Testis (tissue), 3 donors: ENCODE measurements around the gene NAT16. TPM values are rescaled to one million over a fixed set of nuclear protein-coding genes. Genes with fewer than 3 reads are reported as not detected.

Experiments used
- DNase-seq: peaks from one replicate; pipeline ENCODE4 v3.0.0-alpha.2; 2019
- H3K27ac ChIP-seq, 2 donors: fragments of 200-600 bp; sonication (generic); one replicate each; pipeline ENCODE4 v1.5.1; 2019
- H3K27me3 ChIP-seq: fragments of 200-600 bp; sonication (generic); one replicate; pipeline ENCODE4 v1.5.1; 2019
- H3K36me3 ChIP-seq: fragments of 200-600 bp; sonication (generic); one replicate; pipeline ENCODE4 v1.5.1; 2017; ENCODE audit warnings: low read depth; ENCODE audit errors: missing control alignments
- H3K4me1 ChIP-seq: fragments of 200-600 bp; sonication (generic); one replicate; pipeline ENCODE4 v1.5.1; 2019
- H3K4me3 ChIP-seq, 2 donors: fragments of 200-600 bp; sonication (generic); one replicate each; pipeline ENCODE4 v1.5.1; 2017 to 2019
- H3K9me3 ChIP-seq: fragments of 200-600 bp; sonication (generic); one replicate; pipeline ENCODE4 v1.5.1; 2017
- CTCF ChIP-seq, 3 experiments: fragments of 450-650 bp in 2 of 3; fragments of 200-600 bp in 1 of 3; sonication (generic) in 1 of 3; IDR thresholded peaks; one replicate each; pipeline ENCODE4 v1.5.1; 2016 to 2019; ENCODE audit warnings: antibody characterized with exemption in 3 of 3, mild to moderate bottlenecking in 2 of 3, moderate library complexity in 1 of 3
- POLR2A ChIP-seq: fragments of 450-650 bp; IDR thresholded peaks from one replicate; pipeline ENCODE4 v1.6.1; 2017; ENCODE audit warnings: antibody characterized with exemption, mild to moderate bottlenecking, moderate library complexity
- WGBS, 2 donors: methylation state at CpG; one replicate each; pipeline ENCODE4 v1.1.5; 2018; 5-methylcytosine and 5-hydroxymethylcytosine counted together
- intact Hi-C: fragments of 100-400 bp; cut with DNase I; formaldehyde crosslinking; loops from one replicate; pipeline ENCODE4 v1.15.1; 2023; ENCODE audit warnings: low total_unique reads
- polyA plus RNA-seq: library from polyadenylated mRNA; stranded (reverse); fragments of 350-450 nt; fragmentation: Illumina TruSeq; extraction: RNeasy Lipid Tissue Mini Kit (QIAGEN cat#74804); gene quantifications from one replicate; pipeline ENCODE4 v1.2.3, GENCODE V29; 2014; ENCODE audit warnings: low read depth, low replicate concordance; ENCODE audit not compliant: insufficient read depth
- total RNA-seq, 2 donors: library from RNA; depleted of rRNA; stranded (reverse); fragments of >200 nt; gene quantifications; one replicate each; pipeline ENCODE4 v1.2.3, GENCODE V29; 2016

NAT16 gene
- total and polyA plus RNA-seq, 3 donors from 2014 or later: 0.26 to 0.50 (median 0.31) TPM

DNA sequence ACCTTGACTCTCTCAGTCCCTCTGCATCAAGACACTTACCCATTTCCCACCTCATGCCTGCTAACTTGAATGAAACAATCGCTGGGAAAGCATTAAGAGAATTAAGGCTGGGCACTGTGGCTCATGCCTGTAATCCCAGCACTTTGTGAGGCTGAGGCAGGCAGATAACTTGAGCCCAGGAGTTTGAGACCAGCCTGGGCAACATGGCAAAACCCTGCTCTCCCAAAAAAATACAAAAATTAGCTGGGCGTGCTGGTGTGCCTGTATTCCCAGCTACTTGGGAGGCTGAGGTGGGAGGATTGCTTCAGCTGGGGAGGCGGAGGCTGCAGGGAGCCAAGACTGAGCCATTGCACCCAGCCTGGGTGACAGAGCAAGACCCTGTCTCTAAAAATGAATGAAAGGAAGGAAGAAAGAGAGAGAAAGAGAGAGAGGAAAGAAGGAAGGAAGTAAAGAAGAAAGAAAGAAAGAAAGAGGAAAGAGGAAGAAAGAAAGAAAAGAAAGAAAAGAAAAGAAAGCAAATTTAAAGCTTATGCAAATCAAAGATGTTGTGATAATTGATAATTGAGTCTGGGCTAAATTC lies 52.5 kb downstream of the NAT16 start:
- TF ChIP-seq CTCF (IDR thresholded peaks at IDR 0.05): no peak
- no peak for TF ChIP-seq POLR2A
- DNase-seq: no peak
- H3K4me3 ChIP-seq: peak overlapping the region; percentile 34 to 42
- WGBS, 2 donors: 53 to 80% methylated on average over 3 of the region's 3 CpGs
- no peaks in the 10 kb centered on the region for H3K36me3 ChIP-seq
- intact Hi-C loops: no loop called here
- H3K27me3 ChIP-seq: no peaks in the 10 kb centered on the region
- peaks cover 32% of the 10 kb centered on the region for H3K4me1 ChIP-seq
- peak overlapping the region; percentile 6 to 79 for H3K27ac ChIP-seq
- no peaks in the 10 kb centered on the region for H3K9me3 ChIP-seq

- H3K4me1 ChIP-seq: peaks cover 38% of the 10 kb centered on the region
- peak within 1 kb of the TSS; percentile 34 to 42 for H3K4me3 ChIP-seq
- WGBS, 2 donors: 32 to 39% methylated on average over 13 to 22 of the region's 22 CpGs
- H3K27me3 ChIP-seq: no peaks in the 10 kb centered on the region
- DNase-seq: peak; percentile 90
- H3K9me3 ChIP-seq: no peaks in the 10 kb centered on the region
- no peaks in the 10 kb centered on the region for H3K36me3 ChIP-seq
- intact Hi-C loops: no loop called here
- H3K27ac ChIP-seq: peak within 1 kb of the TSS; percentile 6 to 84
- TF ChIP-seq CTCF (IDR thresholded peaks at IDR 0.05): no peak
- peak; percentile 68 for TF ChIP-seq POLR2A
These were observed 53.2 kb downstream of the NAT16 start, which contains the start of gene SERPINE1 for GRCh38 chr7:101126651-101127459. TSS of gene SERPINE1 (plus strand) at chr7:101127104. CDS start at chr7:101128394, 1,290 bp downstream.

DNA sequence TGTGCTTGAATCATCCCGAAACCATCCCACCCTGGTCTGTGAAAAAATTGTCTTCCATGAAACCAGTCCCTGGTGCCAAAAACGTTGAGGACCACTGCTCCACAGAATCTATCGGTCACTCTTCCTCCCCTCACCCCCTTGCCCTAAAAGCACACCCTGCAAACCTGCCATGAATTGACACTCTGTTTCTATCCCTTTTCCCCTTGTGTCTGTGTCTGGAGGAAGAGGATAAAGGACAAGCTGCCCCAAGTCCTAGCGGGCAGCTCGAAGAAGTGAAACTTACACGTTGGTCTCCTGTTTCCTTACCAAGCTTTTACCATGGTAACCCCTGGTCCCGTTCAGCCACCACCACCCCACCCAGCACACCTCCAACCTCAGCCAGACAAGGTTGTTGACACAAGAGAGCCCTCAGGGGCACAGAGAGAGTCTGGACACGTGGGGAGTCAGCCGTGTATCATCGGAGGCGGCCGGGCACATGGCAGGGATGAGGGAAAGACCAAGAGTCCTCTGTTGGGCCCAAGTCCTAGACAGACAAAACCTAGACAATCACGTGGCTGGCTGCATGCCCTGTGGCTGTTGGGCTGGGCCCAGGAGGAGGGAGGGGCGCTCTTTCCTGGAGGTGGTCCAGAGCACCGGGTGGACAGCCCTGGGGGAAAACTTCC lies 54.0 kb downstream of the NAT16 start:
- intact Hi-C loops: no loop called here
- DNase-seq: peak; percentile 74
- no peak overlapping the region for H3K4me3 ChIP-seq
- no peaks in the 10 kb centered on the region for H3K27me3 ChIP-seq
- no peaks in the 10 kb centered on the region for H3K36me3 ChIP-seq
- H3K4me1 ChIP-seq: peaks cover 43% of the 10 kb centered on the region
- peak overlapping the region in 1 of 2 donors; percentile 84 for H3K27ac ChIP-seq
- H3K9me3 ChIP-seq: no peaks in the 10 kb centered on the region
- WGBS, 2 donors: 35 to 55% methylated on average over 10 to 15 of the region's 15 CpGs
- no peak for TF ChIP-seq POLR2A
- TF ChIP-seq CTCF (IDR thresholded peaks at IDR 0.05): no peak

DNA sequence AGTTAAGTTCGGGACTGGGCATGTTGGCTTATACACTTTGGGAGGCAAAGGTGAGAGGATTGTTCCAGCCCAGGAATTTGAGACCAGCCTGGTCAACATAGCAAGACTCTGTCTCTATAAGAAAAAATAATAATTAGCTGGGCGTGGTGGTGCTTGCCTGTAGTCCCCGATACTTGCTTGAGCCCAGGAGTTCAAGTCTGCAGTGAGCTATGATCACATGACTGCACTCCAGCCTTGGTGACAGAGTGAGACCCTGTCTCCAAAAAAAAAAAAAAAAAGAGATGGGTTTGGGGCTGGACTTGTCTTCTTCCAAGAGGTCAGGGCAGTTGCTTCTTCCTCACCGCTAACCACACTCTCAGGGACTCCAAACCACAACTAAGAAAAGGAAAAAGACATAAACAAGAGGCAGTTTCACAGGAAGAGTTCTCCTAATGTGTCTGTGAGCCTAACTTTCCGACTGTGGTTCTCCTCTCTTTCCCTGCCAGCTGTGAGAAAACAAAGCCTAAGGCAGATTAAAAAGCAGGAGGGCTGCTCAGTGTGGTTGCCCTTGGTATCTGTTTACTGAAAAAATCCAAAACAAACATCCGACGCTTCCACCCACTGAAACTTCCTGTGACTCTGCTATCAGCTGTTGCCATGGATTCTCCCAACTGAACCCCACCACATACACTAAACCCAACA lies 55.6 kb downstream of the NAT16 start:
- no peaks in the 10 kb centered on the region for H3K9me3 ChIP-seq
- peaks cover 54% of the 10 kb centered on the region for H3K4me1 ChIP-seq
- WGBS, 2 donors: 51 to 52% methylated on average over 7 of the region's 7 CpGs
- TF ChIP-seq POLR2A (no peak), CTCF (IDR thresholded peaks at IDR 0.05) (no peak)
- no peak overlapping the region for H3K4me3 ChIP-seq
- peak overlapping the region; percentile 4 to 84 for H3K27ac ChIP-seq
- H3K36me3 ChIP-seq: no peaks in the 10 kb centered on the region
- DNase-seq: no peak
- H3K27me3 ChIP-seq: no peaks in the 10 kb centered on the region
- intact Hi-C loops: no loop called here
